Type B pancreatic cell (in vitro differentiated cells): ENCODE data around the gene ARMC8. TPM values are rescaled to one million over a fixed set of nuclear protein-coding genes. Genes with fewer than 3 reads are reported as not detected.
"Not testable (repeated sequence)": the region's sequence is repeated elsewhere in the genome, so short reads cannot be mapped to it uniquely, and the experiment has no call there.

ENCODE experiments used
- DNase-seq: peaks from one replicate; pipeline ENCODE4 v3.0.0; 2021; ENCODE audit warnings: mixed read lengths; ENCODE audit not compliant: unreplicated experiment; ENCODE audit errors: extremely low spot score
- H3K27ac Mint-ChIP-seq: 2 replicates; pipeline ENCODE4 v1.8.0; 2021; ENCODE audit warnings: mild to moderate bottlenecking, mixed read lengths
- H3K27me3 Mint-ChIP-seq: 2 replicates; pipeline ENCODE4 v1.8.0; 2021; ENCODE audit warnings: mixed read lengths
- H3K36me3 Mint-ChIP-seq: 2 replicates; pipeline ENCODE4 v1.8.0; 2021; ENCODE audit warnings: mixed read lengths
- H3K4me1 Mint-ChIP-seq: one replicate; pipeline ENCODE4 v1.8.0; 2021; ENCODE audit warnings: mixed read lengths; ENCODE audit not compliant: unreplicated experiment
- H3K4me3 Mint-ChIP-seq: 2 replicates; pipeline ENCODE4 v1.8.0; 2021; ENCODE audit warnings: mild to moderate bottlenecking, mixed read lengths
- H3K9me3 Mint-ChIP-seq: 2 replicates; pipeline ENCODE4 v1.8.0; 2021; ENCODE audit warnings: mixed read lengths
- long read RNA-seq: library from polyadenylated mRNA; unstranded; transcript quantifications from one replicate; pipeline ENCODE4 v2.0.0, GENCODE V29; 2020
- total RNA-seq: library from RNA; stranded (reverse); gene quantifications from 2 replicates; pipeline ENCODE4 v1.2.1, GENCODE V29; 2021; ENCODE audit warnings: low replicate concordance
- TF ChIP-seq, protein P1 (sequence below): fragments of 200-600 bp; sonication (generic); conservative IDR thresholded peaks from 2 replicates; pipeline ENCODE4 v1.5.0; 2021; ENCODE audit warnings: antibody characterized with exemption, mild to moderate bottlenecking

Gene ARMC8, protein sequence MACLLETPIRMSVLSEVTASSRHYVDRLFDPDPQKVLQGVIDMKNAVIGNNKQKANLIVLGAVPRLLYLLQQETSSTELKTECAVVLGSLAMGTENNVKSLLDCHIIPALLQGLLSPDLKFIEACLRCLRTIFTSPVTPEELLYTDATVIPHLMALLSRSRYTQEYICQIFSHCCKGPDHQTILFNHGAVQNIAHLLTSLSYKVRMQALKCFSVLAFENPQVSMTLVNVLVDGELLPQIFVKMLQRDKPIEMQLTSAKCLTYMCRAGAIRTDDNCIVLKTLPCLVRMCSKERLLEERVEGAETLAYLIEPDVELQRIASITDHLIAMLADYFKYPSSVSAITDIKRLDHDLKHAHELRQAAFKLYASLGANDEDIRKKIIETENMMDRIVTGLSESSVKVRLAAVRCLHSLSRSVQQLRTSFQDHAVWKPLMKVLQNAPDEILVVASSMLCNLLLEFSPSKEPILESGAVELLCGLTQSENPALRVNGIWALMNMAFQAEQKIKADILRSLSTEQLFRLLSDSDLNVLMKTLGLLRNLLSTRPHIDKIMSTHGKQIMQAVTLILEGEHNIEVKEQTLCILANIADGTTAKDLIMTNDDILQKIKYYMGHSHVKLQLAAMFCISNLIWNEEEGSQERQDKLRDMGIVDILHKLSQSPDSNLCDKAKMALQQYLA
- 42.3 and 46.1 TPM in 2 replicates for total RNA-seq
- long read RNA-seq, full-length matches to known transcripts = 147 of 222 reads
- long read RNA-seq, partial matches to known transcripts = 14 of 222 reads
- long read RNA-seq, other reads (novel, unspliced or antisense) = 61 of 222 reads

- H3K27me3 Mint-ChIP-seq = peaks cover 8% of the 10 kb centered on the region
- DNase-seq = peak; percentile 77
- H3K36me3 Mint-ChIP-seq = peaks cover 17% of the 10 kb centered on the region
- peaks cover 27% of the 10 kb centered on the region for H3K4me1 Mint-ChIP-seq
- H3K4me3 Mint-ChIP-seq = peak within 1 kb of the TSS; percentile 98
- TF ChIP-seq, protein P1, sequence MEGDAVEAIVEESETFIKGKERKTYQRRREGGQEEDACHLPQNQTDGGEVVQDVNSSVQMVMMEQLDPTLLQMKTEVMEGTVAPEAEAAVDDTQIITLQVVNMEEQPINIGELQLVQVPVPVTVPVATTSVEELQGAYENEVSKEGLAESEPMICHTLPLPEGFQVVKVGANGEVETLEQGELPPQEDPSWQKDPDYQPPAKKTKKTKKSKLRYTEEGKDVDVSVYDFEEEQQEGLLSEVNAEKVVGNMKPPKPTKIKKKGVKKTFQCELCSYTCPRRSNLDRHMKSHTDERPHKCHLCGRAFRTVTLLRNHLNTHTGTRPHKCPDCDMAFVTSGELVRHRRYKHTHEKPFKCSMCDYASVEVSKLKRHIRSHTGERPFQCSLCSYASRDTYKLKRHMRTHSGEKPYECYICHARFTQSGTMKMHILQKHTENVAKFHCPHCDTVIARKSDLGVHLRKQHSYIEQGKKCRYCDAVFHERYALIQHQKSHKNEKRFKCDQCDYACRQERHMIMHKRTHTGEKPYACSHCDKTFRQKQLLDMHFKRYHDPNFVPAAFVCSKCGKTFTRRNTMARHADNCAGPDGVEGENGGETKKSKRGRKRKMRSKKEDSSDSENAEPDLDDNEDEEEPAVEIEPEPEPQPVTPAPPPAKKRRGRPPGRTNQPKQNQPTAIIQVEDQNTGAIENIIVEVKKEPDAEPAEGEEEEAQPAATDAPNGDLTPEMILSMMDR = no peak
- H3K9me3 Mint-ChIP-seq = peaks cover 5% of the 10 kb centered on the region
- H3K27ac Mint-ChIP-seq = peak within 1 kb of the TSS; percentile 98
Measured at GRCh38 chr3:138187296-138188012, at the start of gene ARMC8. Gene ARMC8 (plus strand): TSS chr3:138187301. CDS start chr3:138187555, 254 bp downstream.

- H3K27me3 Mint-ChIP-seq = peaks cover 13% of the 10 kb centered on the region
- DNase-seq = no peak
- no peaks in the 10 kb centered on the region for H3K36me3 Mint-ChIP-seq
- H3K27ac Mint-ChIP-seq = no peak overlapping the region
- no peaks in the 10 kb centered on the region for H3K4me1 Mint-ChIP-seq
- TF ChIP-seq, protein P1 = no peak
- H3K4me3 Mint-ChIP-seq = no peak overlapping the region
- no peaks in the 10 kb centered on the region for H3K9me3 Mint-ChIP-seq
Measured at GRCh38 chr3:138137861-138138260, 49.2 kb upstream of the ARMC8 start.

DNA sequence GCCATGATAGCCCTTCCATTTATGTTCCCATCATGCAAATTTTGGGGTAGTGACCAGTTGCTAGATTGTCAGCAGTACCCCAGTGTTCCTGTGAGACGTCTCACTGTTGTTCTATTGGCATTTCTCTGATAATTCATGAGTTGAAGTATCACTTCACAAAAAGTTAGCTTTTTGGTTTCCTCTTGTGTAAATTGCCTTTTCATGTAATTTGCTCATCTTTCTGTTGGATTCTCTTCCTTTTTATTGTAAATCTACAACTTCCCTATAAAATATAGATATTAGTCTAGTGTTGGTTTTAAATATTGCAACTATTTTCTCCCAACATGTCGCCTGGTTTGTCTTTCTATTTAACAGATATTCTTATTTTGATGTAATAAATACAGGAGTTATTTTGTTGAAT, 47.4 kb upstream of the ARMC8 start:
- H3K4me3 Mint-ChIP-seq = no peak overlapping the region
- TF ChIP-seq, protein P1 = no peak
- H3K36me3 Mint-ChIP-seq = no peaks in the 10 kb centered on the region
- H3K9me3 Mint-ChIP-seq = peaks cover 4% of the 10 kb centered on the region
- H3K4me1 Mint-ChIP-seq = no peaks in the 10 kb centered on the region
- peaks cover 10% of the 10 kb centered on the region for H3K27me3 Mint-ChIP-seq
- no peak overlapping the region for H3K27ac Mint-ChIP-seq
- no peak for DNase-seq

- DNase-seq = no peak
- peaks cover 8% of the 10 kb centered on the region for H3K27me3 Mint-ChIP-seq
- H3K4me3 Mint-ChIP-seq = no peak overlapping the region
- H3K4me1 Mint-ChIP-seq = no peaks in the 10 kb centered on the region
- H3K27ac Mint-ChIP-seq = no peak overlapping the region
- no peaks in the 10 kb centered on the region for H3K36me3 Mint-ChIP-seq
- TF ChIP-seq, protein P1 = no peak
- H3K9me3 Mint-ChIP-seq = peaks cover 4% of the 10 kb centered on the region
Measured at GRCh38 chr3:138140940-138141339, 46.2 kb upstream of the ARMC8 start.

GRCh38 chr3:138142181-138142580, 44.9 kb upstream of the ARMC8 start:
- H3K4me3 Mint-ChIP-seq, H3K36me3 Mint-ChIP-seq, H3K9me3 Mint-ChIP-seq, H3K27me3 Mint-ChIP-seq, DNase-seq, H3K4me1 Mint-ChIP-seq, H3K27ac Mint-ChIP-seq: not testable (repeated sequence)
